Thymus (tissue), 11 donors: ENCODE measurements around the gene TOMM20. TPM values are rescaled to one million over a fixed set of nuclear protein-coding genes. Genes with fewer than 3 reads are reported as not detected.
A peak's percentile ranks its signal among the peaks of the same experiment; 100 is the strongest.
"Not testable (repeated sequence)": the region's sequence is repeated elsewhere in the genome, so short reads cannot be mapped to it uniquely, and the experiment has no call there.

Experiments
- DNase-seq, 9 donors: peaks; one replicate each; pipeline ENCODE4 v3.0.0-alpha.2; 2013; ENCODE audit warnings: low spot score in 9 of 9, low read depth in 6 of 9, missing footprints in 1 of 9
- H3K27ac ChIP-seq, 2 donors: one replicate each; pipeline ENCODE4 v1.5.1; 2013; ENCODE audit warnings: control low read depth in 1 of 2, low read depth in 1 of 2, low read length in 1 of 2, mild to moderate bottlenecking in 1 of 2, moderate library complexity in 1 of 2
- H3K27me3 ChIP-seq, 2 donors: one replicate each; pipeline ENCODE4 v1.5.1; 2013; ENCODE audit warnings: low read length in 1 of 2; ENCODE audit not compliant: control insufficient read depth in 2 of 2, insufficient read depth in 1 of 2
- H3K36me3 ChIP-seq, 2 donors: one replicate each; pipeline ENCODE4 v1.5.1; 2013; ENCODE audit warnings: low read length in 1 of 2, mild to moderate bottlenecking in 1 of 2, moderate library complexity in 1 of 2; ENCODE audit not compliant: control insufficient read depth in 2 of 2, insufficient read depth in 2 of 2
- H3K4me1 ChIP-seq, 2 donors: one replicate each; pipeline ENCODE4 v1.5.1; 2013; ENCODE audit warnings: low read length in 2 of 2; ENCODE audit not compliant: control insufficient read depth in 2 of 2, insufficient read depth in 2 of 2
- H3K4me3 ChIP-seq, 2 donors: one replicate each; pipeline ENCODE4 v1.5.1; 2013; ENCODE audit warnings: low read length in 2 of 2, control low read depth in 1 of 2, mild to moderate bottlenecking in 1 of 2
- H3K9me3 ChIP-seq, 2 donors: one replicate each; pipeline ENCODE4 v1.5.1; 2013; ENCODE audit warnings: low read length in 1 of 2, mild to moderate bottlenecking in 1 of 2; ENCODE audit not compliant: control insufficient read depth in 2 of 2, insufficient read depth in 1 of 2
- WGBS: extraction: QIAGEN DNeasy Blood & Tissue Kit; methylation state at CpG from one replicate; pipeline ENCODE4 v1.1.7; 2013; 5-methylcytosine and 5-hydroxymethylcytosine counted together
- polyA plus RNA-seq: library from polyadenylated mRNA; stranded (reverse); fragments of 200-250 nt; gene quantifications from one replicate; pipeline ENCODE4 v1.2.3, GENCODE V29; 2013
- total RNA-seq: library from RNA; stranded (reverse); fragments of 120-200 nt; gene quantifications from one replicate; pipeline ENCODE4 v1.2.4, GENCODE V29; 2013
- donor health status: healthy.

TOMM20 gene
- total and polyA plus RNA-seq, 2 donors, result 54.1 to 76.8 TPM

DNA sequence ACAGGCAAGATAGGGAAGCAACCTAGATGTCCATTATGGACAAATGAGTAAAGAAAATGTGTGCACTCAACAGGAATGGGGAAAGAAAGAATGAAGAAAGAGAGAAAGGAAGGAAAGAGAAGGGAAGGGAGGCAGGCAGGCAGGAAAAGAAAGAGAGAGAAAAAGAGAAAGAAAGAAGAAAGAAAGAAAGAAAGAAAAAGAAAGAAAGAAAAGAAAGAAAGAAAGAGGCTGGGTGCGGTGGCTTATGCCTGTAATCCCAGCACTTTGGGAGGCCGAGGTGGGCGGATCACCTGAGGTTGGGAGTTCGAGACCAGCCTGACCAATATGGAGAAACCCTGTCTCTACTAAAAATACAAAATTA is 48.4 kb downstream of the TOMM20 start:
- not testable (repeated sequence) for H3K4me3 ChIP-seq
- 95% methylated on average over 4 of the region's 4 CpGs for WGBS

GRCh38 chr1:235079443-235080296 is 49.0 kb downstream of the TOMM20 start:
- DNase-seq, result no peak
- peaks cover 5 to 46% of the 10 kb centered on the region in 2 donors for H3K4me1 ChIP-seq

More for the DNA sequence above, 48.4 kb downstream of the TOMM20 start:
- DNase-seq, H3K36me3 ChIP-seq, H3K9me3 ChIP-seq, H3K27me3 ChIP-seq: not testable (repeated sequence)
- Histone ChIP-seq H3K27ac (peak overlapping the region in 1 of 2 donors; percentile 45), H3K4me1 (peaks cover 5 to 40% of the 10 kb centered on the region in 2 donors)

DNA sequence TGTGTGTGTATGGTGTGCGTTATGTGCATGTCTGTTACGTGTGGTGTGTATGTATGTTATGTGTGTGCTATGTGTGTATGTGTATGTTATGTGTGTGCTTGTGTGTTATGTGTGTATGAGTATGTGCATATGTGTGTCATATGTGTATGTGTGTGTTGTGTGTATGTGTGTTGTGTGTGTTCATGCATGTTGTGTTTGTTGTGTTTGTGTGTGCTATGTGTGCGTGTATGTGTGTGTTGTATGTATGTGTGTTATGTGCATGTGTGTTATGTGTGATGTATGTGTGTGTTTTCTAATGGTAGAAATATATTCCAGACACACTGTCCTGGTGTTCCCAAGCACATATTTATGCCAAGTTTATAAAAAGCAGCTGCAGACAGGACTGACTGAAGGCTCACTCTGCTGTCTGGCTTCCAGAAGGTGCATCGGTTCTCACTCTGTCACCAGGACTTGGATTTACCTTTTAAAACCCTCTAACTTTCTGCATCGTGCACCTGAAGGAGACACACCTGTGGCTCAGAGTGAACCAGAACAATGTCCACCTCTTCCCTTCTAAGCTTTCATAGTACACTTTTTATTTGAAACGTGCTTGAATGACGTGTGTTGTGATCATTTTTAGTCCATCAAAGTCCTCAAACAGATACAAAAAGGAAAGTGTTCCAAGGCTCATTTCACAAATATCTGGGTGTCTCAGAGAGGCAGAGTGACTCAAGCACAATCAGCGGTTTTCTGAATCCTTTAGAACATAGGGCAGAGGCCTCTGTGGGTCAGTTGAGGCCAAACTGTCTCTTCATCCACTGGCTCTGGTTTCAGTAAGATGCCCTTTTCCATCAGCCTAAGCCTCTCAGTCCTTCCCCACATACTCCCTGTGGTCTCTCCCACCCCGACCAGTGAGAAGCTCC is 49.9 kb downstream of the TOMM20 start:
- DNase-seq, result no peak
- Histone ChIP-seq H3K36me3 (no peaks in the 10 kb centered on the region), H3K27ac (peak overlapping the region in 1 of 2 donors; percentile 45), H3K4me3 (no peak overlapping the region), H3K27me3 (no peaks in the 10 kb centered on the region), H3K4me1 (peaks cover 2 to 49% of the 10 kb centered on the region in 2 donors), H3K9me3 (peaks cover 0 to 4% of the 10 kb centered on the region in 2 donors)
- 77% methylated on average over 9 of the region's 9 CpGs for WGBS

More at GRCh38 chr1:235079443-235080296, 49.0 kb downstream of the TOMM20 start:
- Histone ChIP-seq H3K27ac (peak overlapping the region in 1 of 2 donors; percentile 45), H3K27me3 (no peaks in the 10 kb centered on the region), H3K9me3 (peaks cover 0 to 4% of the 10 kb centered on the region in 2 donors), H3K4me3 (no peak overlapping the region), H3K36me3 (no peaks in the 10 kb centered on the region)
- WGBS, result 58% methylated on average over 8 of the region's 8 CpGs

- peaks cover 0 to 4% of the 10 kb centered on the region in 2 donors for H3K9me3 ChIP-seq
- no peaks in the 10 kb centered on the region for H3K36me3 ChIP-seq
- no peak for DNase-seq
- H3K4me1 ChIP-seq, result peaks cover 2 to 45% of the 10 kb centered on the region in 2 donors
- H3K27ac ChIP-seq, result no peak overlapping the region
- H3K27me3 ChIP-seq, result no peaks in the 10 kb centered on the region
- H3K4me3 ChIP-seq, result no peak overlapping the region
- WGBS, result 90% methylated on average over 15 of the region's 15 CpGs
These were observed 50.8 kb downstream of the TOMM20 start for GRCh38 chr1:235077571-235078479.

- Histone ChIP-seq H3K27ac (no peak overlapping the region), H3K36me3 (no peaks in the 10 kb centered on the region), H3K4me1 (peaks cover 2 to 42% of the 10 kb centered on the region in 2 donors), H3K27me3 (no peaks in the 10 kb centered on the region), H3K9me3 (peaks cover 0 to 4% of the 10 kb centered on the region in 2 donors), H3K4me3 (no peak overlapping the region)
- 98% methylated on average over 1 of the region's 1 CpG for WGBS
- no peak for DNase-seq
These were observed 51.5 kb downstream of the TOMM20 start for GRCh38 chr1:235077163-235077540.

- H3K27me3 ChIP-seq, result no peaks in the 10 kb centered on the region
- H3K36me3 ChIP-seq, result no peaks in the 10 kb centered on the region
- H3K4me1 ChIP-seq, result peaks cover 2 to 42% of the 10 kb centered on the region in 2 donors
- H3K27ac ChIP-seq, result no peak overlapping the region
- H3K9me3 ChIP-seq, result peaks cover 0 to 4% of the 10 kb centered on the region in 2 donors
- 98% methylated on average over 16 of the region's 16 CpGs for WGBS
- H3K4me3 ChIP-seq, result no peak overlapping the region
- DNase-seq, result no peak
These were observed 52.0 kb downstream of the TOMM20 start for GRCh38 chr1:235076504-235077162.

DNA sequence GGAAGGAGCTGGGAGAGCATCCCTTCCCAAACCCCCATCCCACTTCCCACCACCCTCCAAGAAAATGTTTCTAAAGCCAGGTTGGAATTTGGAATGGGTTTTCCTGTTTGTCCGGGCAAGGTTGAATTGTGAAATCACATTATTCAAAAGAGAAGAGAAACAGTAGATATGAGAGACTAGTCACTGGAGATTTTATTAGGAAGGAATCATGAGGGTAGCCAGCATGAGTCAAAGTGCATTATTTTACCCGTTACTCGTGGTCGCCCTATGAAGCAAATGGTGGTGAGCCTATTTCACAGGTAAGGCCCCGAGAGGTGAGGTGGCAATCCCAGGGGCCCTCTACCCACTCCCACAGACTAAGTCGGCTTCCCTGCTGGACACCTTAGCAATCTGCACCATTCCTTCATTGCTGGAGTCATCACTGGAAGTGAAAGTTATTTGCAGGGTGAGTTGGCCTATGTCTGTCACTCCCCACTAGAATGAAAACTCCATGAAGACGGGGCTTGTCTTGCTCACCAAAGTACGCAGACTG is 52.8 kb downstream of the TOMM20 start:
- H3K27me3 ChIP-seq, result no peaks in the 10 kb centered on the region
- no peaks in the 10 kb centered on the region for H3K36me3 ChIP-seq
- no peak overlapping the region for H3K4me3 ChIP-seq
- H3K4me1 ChIP-seq, result peaks cover 2 to 42% of the 10 kb centered on the region in 2 donors
- WGBS, result 92% methylated on average over 8 of the region's 8 CpGs
- no peak for DNase-seq
- H3K9me3 ChIP-seq, result peaks cover 0 to 4% of the 10 kb centered on the region in 2 donors
- peak overlapping the region; percentile 46 to 74 for H3K27ac ChIP-seq
